ENCODE data around the gene GTF2A1. TPM values are rescaled to one million over a fixed set of nuclear protein-coding genes. Genes with fewer than 3 reads are reported as not detected.

The GTF2A1 gene
- total and polyA plus RNA-seq, 2 donors (not counting 3 experiments of a cell fraction or from before 2014, with no cell fraction given): 11.1 to 33.4 TPM

GRCh38 chr14:81165188-81165587 is 55.6 kb downstream of the GTF2A1 start:
- Histone ChIP-seq H3K79me2 (ENCODE audit: control insufficient read depth, insufficient read depth, low read length) (no peaks in the 10 kb centered on the region), H3K36me3 (ENCODE audit: control insufficient read depth in 2 of 2, extremely low read depth in 1 of 2, insufficient read depth in 2 of 2, low read length in 2 of 2) (no peaks in the 10 kb centered on the region), H3K4me1 (ENCODE audit: control insufficient read depth, extremely low read depth, insufficient read depth, low read length) (peaks cover 9% of the 10 kb centered on the region), H2AFZ (ENCODE audit: low read depth, low read length) (no peak overlapping the region), H3K9ac (replicated peaks; ENCODE audit: extremely low read depth, insufficient read depth, low read length) (no peak overlapping the region), H3K4me3 (replicated peaks in 1 of 3; ENCODE audit: insufficient read depth in 1 of 3, low read depth in 1 of 3, low read length in 3 of 3) (no peak overlapping the region), H3K27me3 (ENCODE audit: control insufficient read depth in 2 of 2, insufficient read depth in 2 of 2, low read length in 2 of 2) (no peaks in the 10 kb centered on the region), H3K27ac (ENCODE audit: insufficient read depth, low read depth, low read length) (no peak overlapping the region), H4K20me1 (replicated peaks; ENCODE audit: control insufficient read depth, extremely low read depth, insufficient read depth, low read length) (no peaks in the 10 kb centered on the region), H3K4me2 (ENCODE audit: insufficient read depth, low read length) (no peak overlapping the region), H3K9me1 (replicated peaks; ENCODE audit: control insufficient read depth, extremely low read depth, insufficient read depth, low read length) (no peaks in the 10 kb centered on the region), H3K9me3 (replicated peaks; ENCODE audit: control insufficient read depth, insufficient read depth, low read length) (no peaks in the 10 kb centered on the region)
- intact Hi-C loops (cut with micrococcal nuclease): no loop called here
- POLR2A ChIA-PET: no interaction called here
- TF ChIP-seq MAX (IDR thresholded peaks at IDR 0.05; ENCODE audit: insufficient read depth, insufficient read length): no peak
- TF ChIP-seq GATA2 (IDR thresholded peaks at IDR 0.05; ENCODE audit: insufficient read depth, insufficient read length, low read depth, low read length): no peak
- TF ChIP-seq FOS (IDR thresholded peaks at IDR 0.05; ENCODE audit: borderline replicate concordance, insufficient read depth, low read length): no peak
- no peak for TF ChIP-seq CTCF (IDR thresholded peaks at IDR 0.05; ENCODE audit: extremely low read depth in 1 of 2, insufficient read depth in 1 of 2, low read depth in 1 of 2, low read length in 2 of 2)
- TF ChIP-seq POLR2A (IDR thresholded peaks at IDR 0.05; ENCODE audit: low read depth, low read length): no peak
- TF ChIP-seq POLR2AphosphoS5 (IDR thresholded peaks at IDR 0.05; ENCODE audit: insufficient read depth, low read depth, low read length): no peak
- TF ChIP-seq MYC (IDR thresholded peaks at IDR 0.05; ENCODE audit: low read depth, low read length): no peak
- no peak for TF ChIP-seq JUN (IDR thresholded peaks at IDR 0.05; ENCODE audit: borderline replicate concordance, insufficient read depth, insufficient read length, low read depth)
- TF ChIP-seq EZH2 (IDR thresholded peaks at IDR 0.05; ENCODE audit: borderline replicate concordance, low read depth, low read length, severe bottlenecking): no peak
- BruUV-seq (replicated peaks): no TSS peak
- CTCF ChIA-PET: interaction anchor here (2.3 kb wide), 1 partner anchor 168 kb away, joined by 18 read pairs; no protein-coding TSS in a partner anchor
- DNase-seq (ENCODE audit: low read depth, low spot score): no peak
- FAIRE-seq: no peak
- dilution Hi-C loops (cut with MboI; ENCODE audit: extremely low pct_ligation_motif_present, low sequenced_read_pairs): no loop called here
